ENCODE data around the gene KRIT1.

The KRIT1 gene

GRCh38 chr7:92245487-92246359, at the start of gene KRIT1, which contains the start of gene ANKIB1:
Gene KRIT1, minus strand, starts transcription at chr7:92245914. Its CDS starts 3,779 bp downstream, at chr7:92242135.
Gene ANKIB1, plus strand, starts transcription at chr7:92245974. Its CDS starts 49,005 bp downstream, at chr7:92294979.
- no peak for TF ChIP-seq CTCF (IDR thresholded peaks at IDR 0.05)

- TF ChIP-seq CTCF (IDR thresholded peaks at IDR 0.05) = no peak
Observed at GRCh38 chr7:92295391-92295790, 49.7 kb upstream of the KRIT1 start.

GRCh38 chr7:92293896-92294590, 48.3 kb upstream of the KRIT1 start:
- TF ChIP-seq CTCF (IDR thresholded peaks at IDR 0.05) = no peak

- TF ChIP-seq CTCF (IDR thresholded peaks at IDR 0.05) = no peak
Observed at GRCh38 chr7:92292981-92293380, 47.3 kb upstream of the KRIT1 start.

GRCh38 chr7:92289321-92289720, 43.6 kb upstream of the KRIT1 start:
- no peak for TF ChIP-seq CTCF (IDR thresholded peaks at IDR 0.05)

GRCh38 chr7:92282930-92283329, 37.2 kb upstream of the KRIT1 start:
- TF ChIP-seq CTCF (IDR thresholded peaks at IDR 0.05) = no peak

- no peak for TF ChIP-seq CTCF (IDR thresholded peaks at IDR 0.05)
Observed at GRCh38 chr7:92282221-92282814, 36.6 kb upstream of the KRIT1 start.
